Transverse colon (tissue), 4 donors: ENCODE results near the gene SUCLG1. TPM values are rescaled to one million over a fixed set of nuclear protein-coding genes. Genes with fewer than 3 reads are reported as not detected.
"Not testable (repeated sequence)": the region's sequence is repeated elsewhere in the genome, so short reads cannot be mapped to it uniquely, and the experiment has no call there.

Experiments used
- DNase-seq: peaks from one replicate; pipeline ENCODE4 v3.0.0-alpha.2; 2019
- H3K27ac ChIP-seq, 4 donors: fragments of 200-600 bp; sonication (generic); 2 replicates each; pipeline ENCODE4 v1.5.1; 2016 to 2018; ENCODE audit warnings: inconsistent platforms in 4 of 4
- H3K27me3 ChIP-seq: fragments of 200-600 bp; sonication (generic); 2 replicates; pipeline ENCODE4 v1.5.1; 2017; ENCODE audit warnings: inconsistent platforms
- H3K36me3 ChIP-seq, 4 donors: fragments of 200-600 bp; sonication (generic); 2 replicates each; pipeline ENCODE4 v1.5.1; 2017 to 2019; ENCODE audit warnings: inconsistent platforms in 4 of 4
- H3K4me1 ChIP-seq, 4 donors: fragments of 200-600 bp; sonication (generic); 2 replicates each; pipeline ENCODE4 v1.5.1; 2017 to 2020; ENCODE audit warnings: inconsistent platforms in 4 of 4
- H3K4me3 ChIP-seq, 4 donors: fragments of 200-600 bp; sonication (generic); 1 replicate in 1 of 4; 2 replicates in 3 of 4; pipeline versions ENCODE4 v1.5.1 to v1.6.1; 2017 to 2019; ENCODE audit warnings: inconsistent platforms in 4 of 4
- H3K9me3 ChIP-seq, 2 donors: fragments of 200-600 bp; sonication (generic); 2 replicates each; pipeline ENCODE4 v1.5.1; 2017 to 2019; ENCODE audit warnings: inconsistent platforms in 2 of 2
- CTCF ChIP-seq, 5 experiments: fragments of 200-600 bp in 3 of 5; fragments of 450-650 bp in 2 of 5; sonication (generic) in 3 of 5; IDR thresholded peaks; 1 replicate in 2 of 5; 2 replicates in 3 of 5; pipeline ENCODE4 v1.5.1; 2016 to 2017; ENCODE audit warnings: antibody characterized with exemption in 5 of 5, inconsistent platforms in 3 of 5, mild to moderate bottlenecking in 2 of 5, moderate library complexity in 1 of 5
- EP300 ChIP-seq: sonication (generic); formaldehyde crosslinking; IDR thresholded peaks from one replicate; pipeline ENCODE4 v1.6.1; 2017; ENCODE audit warnings: antibody characterized with exemption, low read depth
- POLR2A ChIP-seq: fragments of 450-650 bp; IDR thresholded peaks from one replicate; pipeline ENCODE4 v1.6.1; 2016; ENCODE audit warnings: antibody characterized with exemption, mild to moderate bottlenecking, moderate library complexity
- POLR2AphosphoS5 ChIP-seq, 3 donors: sonication (generic); formaldehyde crosslinking; IDR thresholded peaks; one replicate each; pipeline ENCODE4 v1.6.1; 2016; ENCODE audit warnings: antibody characterized with exemption in 3 of 3
- WGBS, 2 donors: methylation state at CpG; one replicate each; pipeline ENCODE4 v1.1.5; 2018; ENCODE audit warnings: low coverage in 1 of 2; 5-methylcytosine and 5-hydroxymethylcytosine counted together
- in situ Hi-C, 4 donors: fragments of 200-750 bp; cut with MboI; loops; one replicate each; pipeline versions ENCODE4 v1.15.0 to v1.15.1; 2017; ENCODE audit warnings: low sequenced_read_pairs in 3 of 4, low pct_ligation_motif_present in 1 of 4, low pct_unique_long_range_greater_than_20kb in 1 of 4
- intact Hi-C: fragments of 100-400 bp; cut with DNase I; formaldehyde crosslinking; loops from one replicate; pipeline ENCODE4 v1.15.1; 2023; ENCODE audit warnings: low total_unique reads
- total RNA-seq, 4 donors: library from RNA; depleted of rRNA; stranded (reverse); fragments of >200 nt; gene quantifications; one replicate each; pipeline ENCODE4 v1.1.0, GENCODE V29; 2016

SUCLG1 gene
- total RNA-seq, 4 donors from 2014 or later, result 55.4 to 199 (median 127) TPM

- in situ Hi-C loops, result no loop called here
These were observed 49.5 kb downstream of the SUCLG1 start for GRCh38 chr2:84409531-84409930.

GRCh38 chr2:84402111-84402510, 57.0 kb downstream of the SUCLG1 start:
- DNase-seq, H3K4me3 ChIP-seq, H3K36me3 ChIP-seq, H3K27me3 ChIP-seq, H3K4me1 ChIP-seq, intact Hi-C loops, in situ Hi-C loops, H3K27ac ChIP-seq, H3K9me3 ChIP-seq: not testable (repeated sequence)
- 85 to 90% methylated on average over 3 of the region's 3 CpGs for WGBS, 2 donors

More at GRCh38 chr2:84409531-84409930, 49.5 kb downstream of the SUCLG1 start:
- Histone ChIP-seq H3K4me3 (no peak overlapping the region), H3K4me1 (no peaks in the 10 kb centered on the region), H3K27me3 (no peaks in the 10 kb centered on the region), H3K36me3 (no peaks in the 10 kb centered on the region), H3K9me3 (no peaks in the 10 kb centered on the region), H3K27ac (no peak overlapping the region)
- intact Hi-C loops, result no loop called here
- no peak for TF ChIP-seq POLR2A
- TF ChIP-seq CTCF (IDR thresholded peaks at IDR 0.05), result no peak
- no peak for TF ChIP-seq POLR2AphosphoS5 (IDR thresholded peaks at IDR 0.05)
- TF ChIP-seq EP300, result no peak
- 63 to 67% methylated on average over 1 to 2 of the region's 2 CpGs for WGBS, 2 donors
- no peak for DNase-seq

GRCh38 chr2:84399839-84400238, 59.2 kb downstream of the SUCLG1 start:
- intact Hi-C loops, H3K27ac ChIP-seq, in situ Hi-C loops, H3K36me3 ChIP-seq, H3K4me3 ChIP-seq, DNase-seq, H3K9me3 ChIP-seq, H3K27me3 ChIP-seq, H3K4me1 ChIP-seq: not testable (repeated sequence)
- 79 to 89% methylated on average over 1 of the region's 1 CpG for whole genome bisulfite sequencing, 2 donors

- in situ Hi-C loops, result no loop called here
- WGBS, 2 donors, result 74 to 75% methylated on average over 2 to 3 of the region's 3 CpGs
- TF ChIP-seq POLR2A (no peak), POLR2AphosphoS5 (IDR thresholded peaks at IDR 0.05) (no peak), CTCF (IDR thresholded peaks at IDR 0.05) (no peak), EP300 (no peak)
These were observed 63.3 kb downstream of the SUCLG1 start for GRCh38 chr2:84395820-84396219.

GRCh38 chr2:84394628-84395027, 64.5 kb downstream of the SUCLG1 start:
- Histone ChIP-seq H3K27me3 (no peaks in the 10 kb centered on the region), H3K27ac (no peak overlapping the region), H3K9me3 (no peaks in the 10 kb centered on the region), H3K4me3 (no peak overlapping the region), H3K4me1 (no peaks in the 10 kb centered on the region), H3K36me3 (no peaks in the 10 kb centered on the region)
- DNase-seq, result no peak
- intact Hi-C loops, result no loop called here
- in situ Hi-C loops, result no loop called here
- TF ChIP-seq POLR2A (no peak), POLR2AphosphoS5 (IDR thresholded peaks at IDR 0.05) (no peak), EP300 (no peak), CTCF (IDR thresholded peaks at IDR 0.05) (no peak)
- WGBS, 2 donors, result 56 to 90% methylated on average over 2 of the region's 2 CpGs

More at GRCh38 chr2:84395820-84396219, 63.3 kb downstream of the SUCLG1 start:
- H3K4me3 ChIP-seq, result no peak overlapping the region
- H3K27me3 ChIP-seq, result no peaks in the 10 kb centered on the region
- H3K27ac ChIP-seq, result no peak overlapping the region
- no peaks in the 10 kb centered on the region for H3K9me3 ChIP-seq
- H3K36me3 ChIP-seq, result no peaks in the 10 kb centered on the region
- no peaks in the 10 kb centered on the region for H3K4me1 ChIP-seq
- intact Hi-C loops, result no loop called here
- no peak for DNase-seq
